Neural cell (in vitro differentiated cells): ENCODE measurements around the gene UBQLNL. TPM values are rescaled to one million over a fixed set of nuclear protein-coding genes. Genes with fewer than 3 reads are reported as not detected.

ENCODE experiments used
- H2AFZ ChIP-seq: fragments of 200-600, 300-800 bp; sonication (generic), shearing (Covaris generic); 2 replicates; pipeline ENCODE4 v1.6.0; 2014; ENCODE audit warnings: low read depth, mild to moderate bottlenecking, antibody characterized with exemption, low read length, moderate library complexity
- H3F3A ChIP-seq: fragments of 200-600 bp; shearing (Covaris generic); 2 replicates; pipeline ENCODE4 v1.6.1; 2016; ENCODE audit warnings: mild to moderate bottlenecking, moderate library complexity, mixed read lengths, antibody characterized with exemption, low read length; ENCODE audit not compliant: insufficient read depth, poor library complexity, severe bottlenecking
- H3K27ac ChIP-seq: fragments of 200-600, 300-800 bp; sonication (generic), shearing (Covaris generic); 2 replicates; pipeline ENCODE4 v1.5.1; 2014; ENCODE audit warnings: mild to moderate bottlenecking, low read length, moderate library complexity
- H3K27me3 ChIP-seq: fragments of 300-800, 200-600 bp; sonication (generic), shearing (Covaris generic); 2 replicates; pipeline ENCODE4 v1.6.0; 2014; ENCODE audit warnings: mild to moderate bottlenecking, low read depth, low read length, moderate library complexity; ENCODE audit not compliant: insufficient read depth
- H3K36me3 ChIP-seq: fragments of 300-800, 200-600 bp; sonication (generic), shearing (Covaris generic); 2 replicates; pipeline ENCODE4 v1.5.1; 2014; ENCODE audit warnings: mild to moderate bottlenecking, antibody characterized with exemption, low read length, moderate library complexity; ENCODE audit not compliant: insufficient read depth
- H3K4me2 ChIP-seq: fragments of 300-800, 200-600 bp; sonication (generic), shearing (Covaris generic); 2 replicates; pipeline ENCODE4 v1.6.0; 2014; ENCODE audit warnings: mild to moderate bottlenecking, low read length
- H3K4me3 ChIP-seq: fragments of 300-800, 200-600 bp; sonication (generic), shearing (Covaris generic); 2 replicates; pipeline ENCODE4 v1.5.1; 2014; ENCODE audit warnings: mild to moderate bottlenecking, low read length, moderate library complexity
- H3K79me2 ChIP-seq: fragments of 200-600 bp; shearing (Covaris generic); replicated peaks from 2 replicates; pipeline ENCODE4 v1.6.0; 2014; ENCODE audit warnings: mild to moderate bottlenecking, low read length, moderate library complexity; ENCODE audit not compliant: insufficient read depth
- H3K9ac ChIP-seq: fragments of 300-800, 200-600 bp; sonication (generic), shearing (Covaris generic); 2 replicates; pipeline ENCODE4 v1.6.1; 2016; ENCODE audit warnings: mild to moderate bottlenecking, low read length, mixed read lengths
- H3K9me2 ChIP-seq: fragments of 200-600 bp; shearing (Covaris generic); 2 replicates; pipeline ENCODE4 v1.6.1; 2016; ENCODE audit warnings: mild to moderate bottlenecking, low read length, mixed read lengths; ENCODE audit not compliant: insufficient read depth
- H3K9me3 ChIP-seq: fragments of 200-600, 300-800 bp; sonication (generic), shearing (Covaris generic); 2 replicates; pipeline ENCODE4 v1.6.1; 2016; ENCODE audit warnings: mild to moderate bottlenecking, mixed run types, low read length, moderate library complexity, mixed read lengths
- H4K20me1 ChIP-seq: fragments of 200-600 bp; shearing (Covaris generic); 2 replicates; pipeline ENCODE4 v1.6.1; 2016; ENCODE audit warnings: mild to moderate bottlenecking, mixed run types; ENCODE audit not compliant: insufficient read depth
- CTCF ChIP-seq: fragments of 450-650 bp; IDR thresholded peaks from 2 replicates; pipeline ENCODE4 v1.5.1; 2014; ENCODE audit warnings: antibody characterized with exemption, mild to moderate bottlenecking, moderate library complexity; ENCODE audit not compliant: poor library complexity, severe bottlenecking
- EP300 ChIP-seq: fragments of 450-650 bp; conservative IDR thresholded peaks from 2 replicates; pipeline ENCODE4 v1.6.1; 2014; ENCODE audit warnings: antibody characterized with exemption, mild to moderate bottlenecking, moderate library complexity; ENCODE audit not compliant: poor library complexity, severe bottlenecking
- EZH2 ChIP-seq: fragments of 200-600, 300-800 bp; shearing (Covaris generic), sonication (generic); IDR thresholded peaks from 2 replicates; pipeline ENCODE4 v1.6.1; 2014; ENCODE audit warnings: antibody characterized with exemption, low read length, borderline replicate concordance, mild to moderate bottlenecking; ENCODE audit not compliant: insufficient read depth, poor library complexity, severe bottlenecking
- MXI1 ChIP-seq: fragments of 450-650 bp; conservative IDR thresholded peaks from 2 replicates; pipeline ENCODE4 v1.6.1; 2014; ENCODE audit warnings: antibody characterized with exemption, mild to moderate bottlenecking; ENCODE audit not compliant: poor library complexity, severe bottlenecking
- POLR2AphosphoS5 ChIP-seq: IDR thresholded peaks from 2 replicates; pipeline ENCODE4 v1.6.1; 2012
- RAD21 ChIP-seq: fragments of 450-650 bp; conservative IDR thresholded peaks from 2 replicates; pipeline ENCODE4 v1.6.1; 2014; ENCODE audit warnings: antibody characterized with exemption, mild to moderate bottlenecking, moderate library complexity
- REST ChIP-seq: IDR thresholded peaks from 2 replicates; pipeline ENCODE4 v1.6.1; 2012; ENCODE audit warnings: borderline replicate concordance
- SMC3 ChIP-seq: fragments of 450-650 bp; conservative IDR thresholded peaks from 2 replicates; pipeline ENCODE4 v1.6.1; 2014; ENCODE audit warnings: antibody characterized with exemption, mild to moderate bottlenecking, moderate library complexity; ENCODE audit not compliant: poor library complexity
- TAF1 ChIP-seq: IDR thresholded peaks from 2 replicates; pipeline ENCODE4 v1.6.1; 2012; ENCODE audit warnings: low read depth
- polyA plus RNA-seq: library from polyadenylated mRNA; depleted of rRNA; stranded (reverse); fragments of >200 nt; gene quantifications from 2 replicates; pipeline ENCODE4 v1.2.3, GENCODE V29; 2014

The UBQLNL gene
- polyA plus RNA-seq, 1 donor from 2014 or later: not detected

GRCh38 chr11:5505363-5506048, 11.0 kb downstream of the UBQLNL start:
- H3K27me3 ChIP-seq: no peaks in the 10 kb centered on the region
- no peak overlapping the region for H3K9ac ChIP-seq
- H3K9me3 ChIP-seq: no peaks in the 10 kb centered on the region
- no peak overlapping the region for H3K4me2 ChIP-seq
- H3K9me2 ChIP-seq: no peaks in the 10 kb centered on the region
- no peak overlapping the region for H3K4me3 ChIP-seq
- TF ChIP-seq SMC3 (no peak), MXI1 (no peak), CTCF (no peak), TAF1 (no peak), RAD21 (no peak), EP300 (no peak), REST (no peak), EZH2 (no peak), POLR2AphosphoS5 (no peak)
- H3K36me3 ChIP-seq: no peaks in the 10 kb centered on the region
- H2AFZ ChIP-seq: no peak overlapping the region
- H3K79me2 ChIP-seq: no peaks in the 10 kb centered on the region
- H3K27ac ChIP-seq: no peak overlapping the region
- no peaks in the 10 kb centered on the region for H3F3A ChIP-seq
- H4K20me1 ChIP-seq: no peaks in the 10 kb centered on the region

- Histone ChIP-seq H3F3A (no peaks in the 10 kb centered on the region), H2AFZ (no peak overlapping the region), H4K20me1 (no peaks in the 10 kb centered on the region), H3K9me2 (no peaks in the 10 kb centered on the region), H3K27me3 (no peaks in the 10 kb centered on the region), H3K79me2 (no peaks in the 10 kb centered on the region), H3K9ac (no peak overlapping the region), H3K9me3 (no peaks in the 10 kb centered on the region), H3K36me3 (no peaks in the 10 kb centered on the region), H3K4me2 (no peak overlapping the region), H3K27ac (no peak overlapping the region), H3K4me3 (no peak overlapping the region)
- TF ChIP-seq CTCF: no peak
- no peak for TF ChIP-seq TAF1
- no peak for TF ChIP-seq MXI1
- TF ChIP-seq EP300: no peak
- no peak for TF ChIP-seq EZH2
- TF ChIP-seq REST: no peak
- TF ChIP-seq RAD21: no peak
- no peak for TF ChIP-seq SMC3
- TF ChIP-seq POLR2AphosphoS5: no peak
Measured at GRCh38 chr11:5504403-5504921, 12.0 kb downstream of the UBQLNL start.
